Loucy (cell line): ENCODE measurements around the gene PRSS57.

ENCODE experiments used
- CTCF ChIP-seq: fragments of 200-600 bp; sonication (generic); conservative IDR thresholded peaks from 2 replicates; pipeline ENCODE4 v1.5.1; 2014; ENCODE audit warnings: mild to moderate bottlenecking, antibody characterized with exemption, low read length
- EZH2phosphoT487 ChIP-seq: fragments of 200-600 bp; IDR thresholded peaks from 2 replicates; pipeline ENCODE4 v1.6.1; 2018; ENCODE audit warnings: antibody characterized with exemption, mild to moderate bottlenecking, moderate library complexity, borderline replicate concordance

- no peak for TF ChIP-seq CTCF
- no peak for TF ChIP-seq EZH2phosphoT487
Observed at GRCh38 chr19:685454-685931, 9.8 kb downstream of the PRSS57 start.
